Body of pancreas (tissue), 4 donors: ENCODE data around the gene PPP1R15A.

ENCODE experiments used
- POLR2A ChIP-seq, 3 donors: fragments of 450-650 bp; IDR thresholded peaks; one replicate each; pipeline ENCODE4 v1.6.1; 2016; ENCODE audit warnings: antibody characterized with exemption in 3 of 3, mild to moderate bottlenecking in 2 of 3
- TF ChIP-seq, protein P1 (sequence below), 7 experiments: fragments of 450-650 bp in 4 of 7; fragments of 200-600 bp in 3 of 7; sonication (generic) in 3 of 7; IDR thresholded peaks; one replicate each; pipeline ENCODE4 v1.5.1; 2016 to 2019; ENCODE audit warnings: antibody characterized with exemption in 7 of 7

DNA sequence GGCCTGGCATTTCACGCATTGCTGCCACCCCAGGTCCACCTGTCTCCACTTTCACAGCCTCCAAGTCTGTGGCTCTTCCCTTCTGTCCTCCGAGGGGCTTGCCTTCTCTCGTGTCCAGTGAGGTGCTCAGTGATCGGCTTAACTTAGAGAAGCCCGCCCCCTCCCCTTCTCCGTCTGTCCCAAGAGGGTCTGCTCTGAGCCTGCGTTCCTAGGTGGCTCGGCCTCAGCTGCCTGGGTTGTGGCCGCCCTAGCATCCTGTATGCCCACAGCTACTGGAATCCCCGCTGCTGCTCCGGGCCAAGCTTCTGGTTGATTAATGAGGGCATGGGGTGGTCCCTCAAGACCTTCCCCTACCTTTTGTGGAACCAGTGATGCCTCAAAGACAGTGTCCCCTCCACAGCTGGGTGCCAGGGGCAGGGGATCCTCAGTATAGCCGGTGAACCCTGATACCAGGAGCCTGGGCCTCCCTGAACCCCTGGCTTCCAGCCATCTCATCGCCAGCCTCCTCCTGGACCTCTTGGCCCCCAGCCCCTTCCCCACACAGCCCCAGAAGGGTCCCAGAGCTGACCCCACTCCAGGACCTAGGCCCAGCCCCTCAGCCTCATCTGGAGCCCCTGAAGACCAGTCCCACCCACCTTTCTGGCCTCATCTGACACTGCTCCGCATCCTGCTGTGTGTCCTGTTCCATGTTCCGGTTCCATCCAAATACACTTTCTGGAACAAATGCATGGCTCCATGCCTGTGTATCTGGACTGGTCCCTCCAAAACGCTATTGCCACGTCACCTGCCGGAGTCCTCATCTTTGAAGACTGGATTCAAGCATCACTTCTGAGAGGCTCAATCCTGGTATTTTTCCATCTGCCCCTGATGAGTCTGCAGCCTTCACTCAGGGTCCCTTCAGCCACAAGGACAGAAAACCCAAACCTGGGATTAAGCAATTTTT is 50.6 kb downstream of the PPP1R15A start:
- TF ChIP-seq, protein P1, sequence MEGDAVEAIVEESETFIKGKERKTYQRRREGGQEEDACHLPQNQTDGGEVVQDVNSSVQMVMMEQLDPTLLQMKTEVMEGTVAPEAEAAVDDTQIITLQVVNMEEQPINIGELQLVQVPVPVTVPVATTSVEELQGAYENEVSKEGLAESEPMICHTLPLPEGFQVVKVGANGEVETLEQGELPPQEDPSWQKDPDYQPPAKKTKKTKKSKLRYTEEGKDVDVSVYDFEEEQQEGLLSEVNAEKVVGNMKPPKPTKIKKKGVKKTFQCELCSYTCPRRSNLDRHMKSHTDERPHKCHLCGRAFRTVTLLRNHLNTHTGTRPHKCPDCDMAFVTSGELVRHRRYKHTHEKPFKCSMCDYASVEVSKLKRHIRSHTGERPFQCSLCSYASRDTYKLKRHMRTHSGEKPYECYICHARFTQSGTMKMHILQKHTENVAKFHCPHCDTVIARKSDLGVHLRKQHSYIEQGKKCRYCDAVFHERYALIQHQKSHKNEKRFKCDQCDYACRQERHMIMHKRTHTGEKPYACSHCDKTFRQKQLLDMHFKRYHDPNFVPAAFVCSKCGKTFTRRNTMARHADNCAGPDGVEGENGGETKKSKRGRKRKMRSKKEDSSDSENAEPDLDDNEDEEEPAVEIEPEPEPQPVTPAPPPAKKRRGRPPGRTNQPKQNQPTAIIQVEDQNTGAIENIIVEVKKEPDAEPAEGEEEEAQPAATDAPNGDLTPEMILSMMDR (IDR thresholded peaks at IDR 0.05), result no peak
- TF ChIP-seq POLR2A (IDR thresholded peaks at IDR 0.05), result no peak
